Adrenal gland (tissue), 5 donors: ENCODE data around the gene RHEB.

Experiments
- CTCF ChIP-seq, 6 experiments: fragments of 450-650 bp in 4 of 6; fragments of 200-600 bp in 2 of 6; sonication (generic) in 1 of 6; IDR thresholded peaks; 1 replicate in 5 of 6; 2 replicates in 1 of 6; pipeline versions ENCODE4 v1.5.1 to v1.8.0; 2016 to 2021; ENCODE audit warnings: antibody characterized with exemption in 6 of 6, mild to moderate bottlenecking in 2 of 6, moderate library complexity in 1 of 6
- POLR2A ChIP-seq, 2 donors: fragments of 450-650 bp; IDR thresholded peaks; one replicate each; pipeline ENCODE4 v1.6.1; 2017; ENCODE audit warnings: antibody characterized with exemption in 2 of 2, mild to moderate bottlenecking in 2 of 2, moderate library complexity in 1 of 2
- donor health status: DM: no; HTN: no; CAD: no.

- no peak for TF ChIP-seq POLR2A (IDR thresholded peaks at IDR 0.05)
- TF ChIP-seq CTCF (IDR thresholded peaks at IDR 0.05), result no peak
These were observed 6.6 kb downstream of the RHEB start for GRCh38 chr7:151513133-151513532.
